Heart right ventricle (tissue), 16 donors: Measurements from ENCODE around the gene MICALL1. TPM values are rescaled to one million over a fixed set of nuclear protein-coding genes. Genes with fewer than 3 reads are reported as not detected.

Source experiments
- ATAC-seq, 8 donors: fragments of 200-7000 bp; cut with Tn5 transposase; one replicate each; pipeline ENCODE4 v1.9.1; 2020; ENCODE audit warnings: mild to moderate bottlenecking in 8 of 8, moderate library complexity in 8 of 8, moderate number of reproducible peaks in 1 of 8
- DNase-seq, 2 donors: peaks; one replicate each; pipeline ENCODE4 v3.0.0-alpha.2; 2020
- H3K27ac ChIP-seq, 10 donors: fragments of 200-600 bp; sonication (generic) in 2 of 10; one replicate each; pipeline versions ENCODE4 v1.5.0 to v1.8.0; 2020 to 2022; ENCODE audit warnings: mild to moderate bottlenecking in 3 of 10
- H3K27me3 ChIP-seq, 7 donors: fragments of 200-600 bp; one replicate each; pipeline ENCODE4 v1.8.0; 2021 to 2022; ENCODE audit warnings: mild to moderate bottlenecking in 2 of 7
- H3K36me3 ChIP-seq, 9 donors: fragments of 200-600 bp; sonication (generic) in 1 of 9; one replicate each; pipeline versions ENCODE4 v1.5.0 to v1.8.0; 2020 to 2022; ENCODE audit warnings: mild to moderate bottlenecking in 2 of 9
- H3K4me1 ChIP-seq, 9 donors: fragments of 200-600 bp; sonication (generic) in 1 of 9; one replicate each; pipeline versions ENCODE4 v1.5.0 to v1.8.0; 2020 to 2022; ENCODE audit warnings: mild to moderate bottlenecking in 4 of 9
- H3K4me3 ChIP-seq, 10 donors: fragments of 200-600 bp; sonication (generic) in 2 of 10; one replicate each; pipeline versions ENCODE4 v1.5.0 to v1.8.0; 2020 to 2022; ENCODE audit warnings: mild to moderate bottlenecking in 7 of 10, moderate library complexity in 2 of 10
- H3K9me3 ChIP-seq, 11 donors: fragments of 200-600 bp in 10 of 11; sonication (generic) in 2 of 11; one replicate each; pipeline versions ENCODE4 v1.5.0 to v1.8.0; 2013 to 2022; ENCODE audit warnings: mild to moderate bottlenecking in 2 of 11, control low read depth in 1 of 11, moderate library complexity in 1 of 11
- CTCF ChIP-seq, 9 donors: fragments of 200-600 bp; sonication (generic) in 2 of 9; IDR thresholded peaks; one replicate each; pipeline versions ENCODE4 v1.5.0 to v1.8.0; 2021 to 2022; ENCODE audit warnings: antibody characterized with exemption in 9 of 9, mild to moderate bottlenecking in 5 of 9, moderate library complexity in 1 of 9
- WGBS, 2 donors: extraction: QIAGEN DNeasy Blood & Tissue Kit; methylation state at CpG; one replicate each; pipeline ENCODE4 v1.1.7; 2013; ENCODE audit warnings: inconsistent platforms in 1 of 2; 5-methylcytosine and 5-hydroxymethylcytosine counted together
- intact Hi-C, 10 donors: fragments of 100-400 bp; cut with DNase I; formaldehyde crosslinking; loops; one replicate each; pipeline versions ENCODE4 v1.11.1 to v1.14.2; 2022
- polyA plus RNA-seq, 2 donors: library from polyadenylated mRNA; stranded (reverse); fragments of 200-250 nt; gene quantifications; one replicate each; pipeline ENCODE4 v1.2.3, GENCODE V29; 2013
- total RNA-seq, 10 donors: library from RNA; stranded (reverse); fragmentation: NEBNext Ultra II Directional in 3 of 10; extraction: Animal tissue kit (Norgen Biotek cat#: 25700) in 3 of 10; gene quantifications; one replicate each; pipeline versions ENCODE4 v1.2.1 to v1.2.4, GENCODE V29; 2021 to 2023
- donor health status: Arrhythmogenic right ventricular cardiomyopathy.
- donor health status: ischemic (EF 13 %, LVEDD 7.1; RV severe dilation, severe dysfunction).
- donor health status: healthy with polysubstance abuse.
- donor health status: DM: no; HTN: yes; CAD: no.
- donor health status: DM: no; HTN: no; CAD: no.
- donor health status: ischemic (EF 25% LVEDD 6.9; RV normal size, moderate dysfunction).
- donor health status: ischemic (EF 25% LVEDD 5.7; RV mildly dilated, moderate dysfunction).
- donor health status: healthy.
- donor health status: DM: yes; HTN: yes; CAD: no.
- donor health status: Ischemic cardiomyopathy.
- donor health status: ischemic (EF 35%, LVEDD 5.7; RV mildly dilated, moderate dysfunction).
- donor health status: nonischemic (EF 11% LVEDD 7.7; RV severe dilation, severe dysfunction).
- donor health status: DM: yes; HTN: yes; CAD: no.
- donor health status: PGD.
- donor health status: ischemic (EF 29% LVEDD 5.4; RV normal size, mild dysfunction).
- donor health status: nonischemic (EF 23%, LVEDD 6.1; RV moderate dilation, normal function).

The MICALL1 gene
- total and polyA plus RNA-seq, 12 donors = 9.3 to 26.9 (median 15.5) TPM

DNA sequence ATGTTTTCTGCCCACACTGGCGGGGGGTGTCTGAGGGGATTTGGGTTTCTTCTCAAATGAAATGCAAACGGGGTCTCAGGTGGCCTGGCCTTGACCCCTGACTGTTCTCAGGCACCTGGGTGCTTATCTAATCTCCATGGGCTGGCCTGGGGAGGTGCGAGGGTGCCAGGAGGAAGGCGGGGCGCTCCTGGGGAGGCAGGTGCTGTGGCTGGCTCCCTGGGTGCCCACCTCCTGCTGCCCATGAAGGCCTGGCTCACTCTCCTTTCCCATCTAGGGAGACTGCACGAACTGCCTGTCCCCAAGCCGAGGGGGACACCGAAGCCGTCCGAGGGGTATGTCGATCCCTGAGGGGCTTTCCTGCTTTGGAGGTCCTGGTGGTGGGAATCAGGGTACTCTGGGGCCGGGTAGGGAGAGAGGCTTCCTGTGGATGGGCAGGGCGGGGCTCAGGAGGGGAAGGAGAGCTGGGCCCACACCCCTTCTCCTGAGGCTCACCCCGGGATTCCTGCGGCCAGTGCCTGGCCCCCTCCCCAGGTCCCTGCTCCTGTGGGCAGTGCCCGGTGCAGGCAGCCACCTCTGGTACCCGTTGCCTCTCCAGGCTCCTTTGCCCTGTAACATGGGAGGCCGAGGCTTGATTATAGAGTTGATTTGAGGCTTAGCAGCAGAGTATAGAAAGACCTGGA, 18.4 kb downstream of the MICALL1 start:
- 89 to 92% methylated on average over 18 of the region's 18 CpGs for WGBS, 2 donors
- DNase-seq = no peak
- no peak overlapping the region for H3K4me3 ChIP-seq
- no peak for ATAC-seq
- no peaks in the 10 kb centered on the region for H3K9me3 ChIP-seq
- peak overlapping the region in 1 of 10 donors; percentile 33 for H3K27ac ChIP-seq
- H3K4me1 ChIP-seq = peaks cover 0 to 8% (median 0%) of the 10 kb centered on the region in 9 donors
- H3K27me3 ChIP-seq = no peaks in the 10 kb centered on the region
- intact Hi-C loops = no loop called here
- peaks cover 0 to 98% (median 38%) of the 10 kb centered on the region in 9 donors for H3K36me3 ChIP-seq
- no peak for TF ChIP-seq CTCF (IDR thresholded peaks at IDR 0.05)

DNA sequence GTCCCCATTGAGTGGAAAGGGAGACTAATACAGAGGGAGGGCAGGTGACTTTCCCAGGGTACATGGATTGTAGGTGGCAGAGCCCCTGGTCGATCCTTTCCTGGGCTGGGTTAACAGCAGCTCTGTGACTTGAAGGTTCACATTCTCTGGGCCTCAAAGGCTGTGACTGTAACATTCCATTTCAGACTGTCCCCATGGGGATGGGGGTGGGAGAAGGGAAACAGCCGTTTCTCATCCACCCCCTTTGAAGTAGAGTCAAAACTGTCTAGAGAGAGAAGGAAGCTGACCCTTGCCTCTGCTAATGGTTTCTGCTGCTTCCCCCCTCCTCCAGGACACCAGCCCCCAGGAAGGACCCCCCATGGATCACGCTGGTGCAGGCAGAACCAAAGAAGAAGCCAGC, 19.2 kb downstream of the MICALL1 start:
- peaks cover 0 to 98% (median 38%) of the 10 kb centered on the region in 9 donors for H3K36me3 ChIP-seq
- H3K4me1 ChIP-seq = peaks cover 0 to 3% (median 0%) of the 10 kb centered on the region in 9 donors
- 70 to 73% methylated on average over 3 of the region's 3 CpGs for WGBS, 2 donors
- no peaks in the 10 kb centered on the region for H3K27me3 ChIP-seq
- TF ChIP-seq CTCF (IDR thresholded peaks at IDR 0.05) = no peak
- no peaks in the 10 kb centered on the region for H3K9me3 ChIP-seq
- no peak for ATAC-seq
- no peak overlapping the region for H3K27ac ChIP-seq
- no peak overlapping the region for H3K4me3 ChIP-seq
- no peak for DNase-seq
- intact Hi-C loops = no loop called here

DNA sequence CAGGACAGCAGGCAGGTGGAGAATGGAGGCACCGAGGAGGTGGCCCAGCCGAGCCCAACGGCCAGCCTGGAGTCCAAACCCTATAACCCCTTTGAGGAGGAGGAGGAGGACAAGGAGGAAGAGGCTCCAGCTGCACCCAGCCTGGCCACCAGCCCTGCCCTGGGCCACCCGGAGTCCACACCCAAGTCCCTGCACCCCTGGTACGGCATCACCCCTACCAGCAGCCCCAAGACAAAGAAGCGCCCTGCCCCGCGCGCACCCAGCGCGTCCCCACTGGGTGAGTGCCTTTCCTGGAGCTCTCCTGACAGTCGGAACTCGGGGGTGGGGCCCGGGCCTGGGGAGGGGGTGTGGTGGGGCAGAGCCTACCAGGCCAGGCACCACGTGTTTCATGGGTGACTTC, 19.7 kb downstream of the MICALL1 start:
- Histone ChIP-seq H3K27me3 (no peaks in the 10 kb centered on the region), H3K36me3 (peaks cover 0 to 98% (median 38%) of the 10 kb centered on the region in 9 donors), H3K4me1 (peaks cover 0 to 7% (median 0%) of the 10 kb centered on the region in 9 donors), H3K4me3 (no peak overlapping the region), H3K9me3 (no peaks in the 10 kb centered on the region), H3K27ac (no peak overlapping the region)
- no peak for DNase-seq
- no peak for TF ChIP-seq CTCF (IDR thresholded peaks at IDR 0.05)
- ATAC-seq = peak in 1 of 8 donors; percentile 12
- intact Hi-C loops = no loop called here
- 88 to 92% methylated on average over 15 of the region's 15 CpGs for WGBS, 2 donors

DNA sequence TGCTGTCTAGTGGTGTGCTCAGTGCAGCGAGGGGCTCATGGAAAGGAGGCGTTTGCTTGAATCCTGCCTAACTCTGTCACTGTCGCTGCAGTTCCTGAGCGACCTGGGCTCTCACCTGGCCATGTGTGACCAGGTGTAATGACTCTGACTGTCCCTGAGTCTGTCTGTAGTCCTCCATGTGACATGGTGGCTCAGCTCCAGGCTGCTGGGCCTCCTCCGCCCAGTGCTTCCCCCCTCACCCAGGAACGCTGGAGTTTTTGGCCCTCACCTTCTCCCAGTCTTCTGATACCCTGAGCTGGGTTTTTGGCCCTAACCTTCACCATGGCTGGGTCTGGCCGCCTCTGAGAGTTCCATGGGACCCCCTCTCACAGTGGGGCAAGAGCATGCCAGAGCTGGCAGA, 20.3 kb downstream of the MICALL1 start:
- 89 to 90% methylated on average over 7 of the region's 7 CpGs for WGBS, 2 donors
- ATAC-seq (no peak), DNase-seq (no peak)
- no peak for TF ChIP-seq CTCF (IDR thresholded peaks at IDR 0.05)
- H3K27ac ChIP-seq = no peak overlapping the region
- H3K27me3 ChIP-seq = no peaks in the 10 kb centered on the region
- peaks cover 0 to 98% (median 37%) of the 10 kb centered on the region in 9 donors for H3K36me3 ChIP-seq
- H3K9me3 ChIP-seq = no peaks in the 10 kb centered on the region
- intact Hi-C loops = no loop called here
- H3K4me3 ChIP-seq = no peak overlapping the region
- peaks cover 0 to 10% (median 4%) of the 10 kb centered on the region in 9 donors for H3K4me1 ChIP-seq
